CD14-positive monocyte (primary cell): Measurements from ENCODE around the gene DRAM1. TPM values are rescaled to one million over a fixed set of nuclear protein-coding genes. Genes with fewer than 3 reads are reported as not detected.
"Not testable (repeated sequence)": the region's sequence is repeated elsewhere in the genome, so short reads cannot be mapped to it uniquely, and the experiment has no call there.

Experiments used
- DNase-seq, 3 donors: peaks; one replicate each; pipeline ENCODE4 v3.0.0-alpha.2; 2011 to 2022
- H2AFZ ChIP-seq: 2 replicates; pipeline ENCODE4 v1.6.0; 2012; ENCODE audit warnings: mild to moderate bottlenecking, low read depth, low read length, inconsistent platforms; ENCODE audit not compliant: insufficient read depth, poor library complexity, severe bottlenecking
- H3K27ac ChIP-seq, 2 donors: 1 replicate in 1 of 2; 2 replicates in 1 of 2; pipeline ENCODE4 v1.5.1; 2012 to 2013; ENCODE audit warnings: low read length in 2 of 2, control low read depth in 1 of 2, inconsistent platforms in 1 of 2, low read depth in 1 of 2, mild to moderate bottlenecking in 1 of 2
- H3K27me3 ChIP-seq, 2 donors: one replicate each; pipeline versions ENCODE4 v1.6.0 to v1.6.1; 2011 to 2013; ENCODE audit warnings: low read length in 2 of 2; ENCODE audit not compliant: control insufficient read depth in 2 of 2, insufficient read depth in 2 of 2
- H3K36me3 ChIP-seq, 2 donors: replicated peaks in 1 of 2; 1 replicate in 1 of 2; 2 replicates in 1 of 2; pipeline versions ENCODE4 v1.5.1 to v1.6.1; 2012 to 2013; ENCODE audit warnings: low read length in 2 of 2, control low read depth in 1 of 2, inconsistent platforms in 1 of 2, mild to moderate bottlenecking in 1 of 2; ENCODE audit not compliant: insufficient read depth in 2 of 2, control insufficient read depth in 1 of 2
- H3K4me1 ChIP-seq, 2 donors: 1 replicate in 1 of 2; 2 replicates in 1 of 2; pipeline versions ENCODE4 v1.5.1 to v1.6.1; 2012 to 2013; ENCODE audit warnings: low read length in 2 of 2, control low read depth in 1 of 2, inconsistent platforms in 1 of 2, mild to moderate bottlenecking in 1 of 2, moderate library complexity in 1 of 2; ENCODE audit not compliant: insufficient read depth in 2 of 2, control insufficient read depth in 1 of 2
- H3K4me2 ChIP-seq: replicated peaks from 2 replicates; pipeline ENCODE3; 2012; ENCODE audit warnings: low read length, moderate library complexity, mild to moderate bottlenecking; ENCODE audit not compliant: poor library complexity, severe bottlenecking; ENCODE audit errors: extremely low read depth
- H3K4me3 ChIP-seq, 3 experiments: fragments of 200-600 bp in 1 of 3; sonication (generic) in 1 of 3; replicated peaks in 1 of 3; 1 replicate in 2 of 3; 2 replicates in 1 of 3; pipeline ENCODE4 v1.5.1; 2011 to 2013; ENCODE audit warnings: low read length in 3 of 3, mild to moderate bottlenecking in 3 of 3, control low read depth in 2 of 3, low read depth in 2 of 3, inconsistent platforms in 1 of 3, moderate library complexity in 1 of 3
- H3K79me2 ChIP-seq: 2 replicates; pipeline ENCODE4 v1.6.0; 2012; ENCODE audit warnings: mild to moderate bottlenecking, control low read depth, inconsistent platforms, low read length, moderate library complexity; ENCODE audit not compliant: insufficient read depth
- H3K9ac ChIP-seq: 2 replicates; pipeline ENCODE4 v1.6.0; 2017; ENCODE audit warnings: low read length, mild to moderate bottlenecking; ENCODE audit not compliant: insufficient read depth, poor library complexity, severe bottlenecking
- H3K9me3 ChIP-seq, 2 donors: replicated peaks in 1 of 2; 1 replicate in 1 of 2; 2 replicates in 1 of 2; pipeline versions ENCODE4 v1.5.1 to v1.6.1; 2012 to 2013; ENCODE audit warnings: low read length in 2 of 2, control low read depth in 1 of 2; ENCODE audit not compliant: control insufficient read depth in 1 of 2, insufficient read depth in 1 of 2
- H4K20me1 ChIP-seq: 2 replicates; pipeline ENCODE4 v1.6.0; 2012; ENCODE audit warnings: mild to moderate bottlenecking, low read length, control low read depth, moderate library complexity; ENCODE audit not compliant: insufficient read depth
- H3K27ac Mint-ChIP-seq, 7 donors: one replicate each; pipeline ENCODE4 v1.8.0; 2020; ENCODE audit warnings: mild to moderate bottlenecking in 7 of 7, mixed read lengths in 7 of 7, moderate library complexity in 6 of 7, inconsistent platforms in 2 of 7
- H3K27me3 Mint-ChIP-seq, 3 donors: one replicate each; pipeline ENCODE4 v1.8.0; 2021 to 2022; ENCODE audit warnings: low read depth in 3 of 3, mild to moderate bottlenecking in 3 of 3, mixed read lengths in 3 of 3, moderate library complexity in 3 of 3, inconsistent platforms in 1 of 3
- H3K36me3 Mint-ChIP-seq, 2 donors: one replicate each; pipeline ENCODE4 v1.8.0; 2020; ENCODE audit warnings: mixed read lengths in 2 of 2, inconsistent platforms in 1 of 2, mild to moderate bottlenecking in 1 of 2
- H3K4me1 Mint-ChIP-seq: one replicate; pipeline ENCODE4 v1.8.0; 2020; ENCODE audit warnings: mild to moderate bottlenecking, mixed read lengths
- H3K4me3 Mint-ChIP-seq, 2 donors: one replicate each; pipeline ENCODE4 v1.8.0; 2020; ENCODE audit warnings: mild to moderate bottlenecking in 2 of 2, mixed read lengths in 2 of 2, moderate library complexity in 1 of 2
- H3K9me3 Mint-ChIP-seq, 7 donors: one replicate each; pipeline ENCODE4 v1.8.0; 2020 to 2022; ENCODE audit warnings: mixed read lengths in 7 of 7, mild to moderate bottlenecking in 6 of 7, moderate library complexity in 6 of 7, inconsistent platforms in 2 of 7
- CTCF ChIP-seq: fragments of 200-600 bp; IDR thresholded peaks from one replicate; pipeline ENCODE4 v1.8.0; 2022; ENCODE audit warnings: antibody characterized with exemption, mild to moderate bottlenecking
- WGBS: methylation state at CpG from one replicate; pipeline ENCODE4 v1.1.5; 2013; ENCODE audit warnings: missing lambda C conversion rate; ENCODE audit not compliant: insufficient coverage; 5-methylcytosine and 5-hydroxymethylcytosine counted together
- intact Hi-C, 2 donors: fragments of 100-400 bp; cut with micrococcal nuclease; formaldehyde crosslinking; loops; one replicate each; pipeline versions ENCODE4 v1.15.0 to v1.15.1; 2023
- polyA plus RNA-seq, 3 donors: library from polyadenylated mRNA; depleted of rRNA in 1 of 3; unstranded in 2 of 3; stranded (reverse) in 1 of 3; fragments of 300-500 nt in 2 of 3; fragments of >200 nt in 1 of 3; fragmentation: Illumina TruSeq in 2 of 3; gene quantifications; 1 replicate in 2 of 3; 2 replicates in 1 of 3; pipeline ENCODE4 v1.2.3, GENCODE V29; 2012 to 2021

The DRAM1 gene
- polyA plus RNA-seq, 3 donors, result 14.0 to 49.7 (median 43.0) TPM

GRCh38 chr12:101859664-101860607, 17.4 kb upstream of the DRAM1 start:
- Histone ChIP-seq H3K4me1 (peaks cover 47 to 59% of the 10 kb centered on the region in 2 donors), H3K4me3 (no peak overlapping the region), H3K79me2 (no peaks in the 10 kb centered on the region), H4K20me1 (no peaks in the 10 kb centered on the region), H3K36me3 (no peaks in the 10 kb centered on the region), H2AFZ (no peak overlapping the region), H3K27ac (peak overlapping the region in 1 of 2 donors; percentile 62), H3K27me3 (no peaks in the 10 kb centered on the region), H3K9me3 (peaks cover 0 to 4% of the 10 kb centered on the region in 2 donors), H3K9ac (no peak overlapping the region), H3K4me2 (no peak overlapping the region)
- intact Hi-C loops, result loop anchor here in 1 of 2 donors (10.0 kb wide), 1 partner anchor 45 kb away; no protein-coding TSS in a partner anchor
- Mint-ChIP-seq H3K27me3 (peaks cover 0 to 4% (median 1%) of the 10 kb centered on the region in 3 donors), H3K4me1 (peaks cover 38% of the 10 kb centered on the region), H3K4me3 (no peak overlapping the region), H3K36me3 (peaks cover under 1 to 2% of the 10 kb centered on the region in 2 donors), H3K27ac (peak overlapping the region; percentile 41 to 85 (median 71)), H3K9me3 (peaks cover 5 to 12% (median 10%) of the 10 kb centered on the region in 7 donors)
- TF ChIP-seq CTCF, result no peak
- DNase-seq, result peak in 2 of 3 donors; percentile 53 to 91

GRCh38 chr12:101861688-101862087, 15.7 kb upstream of the DRAM1 start:
- H2AFZ ChIP-seq, H3K27me3 Mint-ChIP-seq, H4K20me1 ChIP-seq, H3K36me3 ChIP-seq, intact Hi-C loops, DNase-seq, H3K9me3 ChIP-seq, H3K27me3 ChIP-seq, H3K4me3 ChIP-seq, H3K4me2 ChIP-seq, H3K27ac ChIP-seq, H3K79me2 ChIP-seq, H3K36me3 Mint-ChIP-seq, H3K4me3 Mint-ChIP-seq, H3K9ac ChIP-seq: not testable (repeated sequence)
- Mint-ChIP-seq H3K4me1 (peaks cover 44% of the 10 kb centered on the region), H3K9me3 (peaks cover 1 to 12% (median 4%) of the 10 kb centered on the region in 7 donors), H3K27ac (peak overlapping the region in 1 of 7 donors; percentile 8)
- no CpG with 5 or more reads among the region's 2 CpGs for WGBS
- peaks cover 45 to 54% of the 10 kb centered on the region in 2 donors for H3K4me1 ChIP-seq
